Left lung (tissue), 10 donors: ENCODE results near the gene SLC25A38. TPM values are rescaled to one million over a fixed set of nuclear protein-coding genes. Genes with fewer than 3 reads are reported as not detected.

Experiments
- ATAC-seq: fragments of 200-7000 bp; cut with Tn5 transposase; one replicate; pipeline ENCODE4 v1.9.1; 2020; ENCODE audit warnings: moderate library complexity
- DNase-seq, 4 donors: peaks; one replicate each; pipeline ENCODE4 v3.0.0-alpha.2; 2013 to 2020
- H3K27ac ChIP-seq, 2 donors: fragments of 200-600 bp; sonication (generic) in 1 of 2; one replicate each; pipeline versions ENCODE4 v1.5.0 to v1.8.0; 2020 to 2021
- H3K27me3 ChIP-seq, 2 donors: fragments of 200-600 bp; sonication (generic) in 1 of 2; one replicate each; pipeline versions ENCODE4 v1.5.0 to v1.8.0; 2020 to 2021
- H3K36me3 ChIP-seq, 2 donors: fragments of 200-600 bp; sonication (generic) in 1 of 2; one replicate each; pipeline versions ENCODE4 v1.5.0 to v1.8.0; 2020 to 2021
- H3K4me1 ChIP-seq, 2 donors: fragments of 200-600 bp; one replicate each; pipeline ENCODE4 v1.8.0; 2021
- H3K4me3 ChIP-seq, 2 donors: fragments of 200-600 bp; sonication (generic) in 1 of 2; one replicate each; pipeline versions ENCODE4 v1.5.0 to v1.8.0; 2020 to 2021; ENCODE audit warnings: mild to moderate bottlenecking in 1 of 2
- H3K9me3 ChIP-seq, 2 donors: fragments of 200-600 bp; sonication (generic) in 1 of 2; one replicate each; pipeline versions ENCODE4 v1.5.0 to v1.8.0; 2020 to 2021
- intact Hi-C, 2 donors: fragments of 100-400 bp; cut with DNase I; formaldehyde crosslinking; loops; one replicate each; pipeline versions ENCODE4 v1.11.2 to v1.14.2; 2022
- polyA plus RNA-seq, 6 donors: library from polyadenylated mRNA; unstranded; fragments of 120-200 nt; gene quantifications; one replicate each; pipeline ENCODE4 v1.2.1, GENCODE V29; 2013; ENCODE audit not compliant: insufficient read length in 6 of 6
- total RNA-seq, 2 donors: library from RNA; stranded (reverse); fragmentation: NEBNext Ultra II Directional; extraction: Animal tissue kit (Norgen Biotek cat#: 25700); gene quantifications; one replicate each; pipeline ENCODE4 v1.2.1, GENCODE V29; 2021
- TF ChIP-seq, protein P1 (sequence below), 2 donors: fragments of 200-600 bp; sonication (generic) in 1 of 2; IDR thresholded peaks; one replicate each; pipeline versions ENCODE4 v1.5.0 to v1.8.0; 2021; ENCODE audit warnings: antibody characterized with exemption in 2 of 2
- donor health status: DM: no; HTN: yes; CAD: no.
- donor health status: DM: no; HTN: no; CAD: no.

The SLC25A38 gene
- total and polyA plus RNA-seq, 8 donors: 28.9 to 41.5 (median 37.3) TPM

GRCh38 chr3:39446444-39446843 is 63.3 kb downstream of the SLC25A38 start:
- no peak overlapping the region for H3K4me3 ChIP-seq
- H3K9me3 ChIP-seq: no peaks in the 10 kb centered on the region
- intact Hi-C loops: no loop called here
- DNase-seq (no peak), ATAC-seq (no peak)
- H3K4me1 ChIP-seq: no peaks in the 10 kb centered on the region
- TF ChIP-seq, protein P1, sequence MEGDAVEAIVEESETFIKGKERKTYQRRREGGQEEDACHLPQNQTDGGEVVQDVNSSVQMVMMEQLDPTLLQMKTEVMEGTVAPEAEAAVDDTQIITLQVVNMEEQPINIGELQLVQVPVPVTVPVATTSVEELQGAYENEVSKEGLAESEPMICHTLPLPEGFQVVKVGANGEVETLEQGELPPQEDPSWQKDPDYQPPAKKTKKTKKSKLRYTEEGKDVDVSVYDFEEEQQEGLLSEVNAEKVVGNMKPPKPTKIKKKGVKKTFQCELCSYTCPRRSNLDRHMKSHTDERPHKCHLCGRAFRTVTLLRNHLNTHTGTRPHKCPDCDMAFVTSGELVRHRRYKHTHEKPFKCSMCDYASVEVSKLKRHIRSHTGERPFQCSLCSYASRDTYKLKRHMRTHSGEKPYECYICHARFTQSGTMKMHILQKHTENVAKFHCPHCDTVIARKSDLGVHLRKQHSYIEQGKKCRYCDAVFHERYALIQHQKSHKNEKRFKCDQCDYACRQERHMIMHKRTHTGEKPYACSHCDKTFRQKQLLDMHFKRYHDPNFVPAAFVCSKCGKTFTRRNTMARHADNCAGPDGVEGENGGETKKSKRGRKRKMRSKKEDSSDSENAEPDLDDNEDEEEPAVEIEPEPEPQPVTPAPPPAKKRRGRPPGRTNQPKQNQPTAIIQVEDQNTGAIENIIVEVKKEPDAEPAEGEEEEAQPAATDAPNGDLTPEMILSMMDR (IDR thresholded peaks at IDR 0.05): no peak
- no peaks in the 10 kb centered on the region for H3K36me3 ChIP-seq
- H3K27ac ChIP-seq: no peak overlapping the region
- no peaks in the 10 kb centered on the region for H3K27me3 ChIP-seq

Other genes starting within 250 kb of the SLC25A38 start
- gene CSRNP1, start 229.8 kb upstream of the SLC25A38 start, total RNA-seq: 10 to 100 TPM; 24.1 to 33.7 TPM
- gene CSRNP1, start 229.8 kb upstream of the SLC25A38 start, polyA plus RNA-seq: 10 to 100 TPM in 4 of 6 donors, 1 to 10 TPM in 2; 6.0 to 23.9 (median 13.2) TPM
- under 1 TPM; 0.09 to 0.18 TPM for gene XIRP1, start 190.8 kb upstream of the SLC25A38 start, total RNA-seq
- gene XIRP1, start 190.8 kb upstream of the SLC25A38 start, polyA plus RNA-seq: under 1 TPM; 0.03 to 0.14 (median 0.06) TPM
- 1 to 10 TPM; 4.6 to 6.4 TPM for gene CX3CR1, start 103.3 kb upstream of the SLC25A38 start, total RNA-seq
- 1 to 10 TPM; 1.8 to 5.7 (median 4.4) TPM for gene CX3CR1, start 103.3 kb upstream of the SLC25A38 start, polyA plus RNA-seq
- under 1 TPM in 1 of 2 donors, not detected in 1; 0.29 TPM for gene CCR8, start 53.7 kb upstream of the SLC25A38 start, total RNA-seq
- gene CCR8, start 53.7 kb upstream of the SLC25A38 start, polyA plus RNA-seq: not detected
- gene RPSA, start 23.4 kb downstream of the SLC25A38 start, total RNA-seq: 1,000 to 10,000 TPM in 1 of 2 donors, 100 to 1,000 TPM in 1; 738 to 1,176 TPM
- gene RPSA, start 23.4 kb downstream of the SLC25A38 start, polyA plus RNA-seq: 1,000 to 10,000 TPM; 1,677 to 1,954 (median 1,848) TPM
- under 1 TPM; 0.09 to 0.16 TPM for gene MOBP, start 84.3 kb downstream of the SLC25A38 start, total RNA-seq
- under 1 TPM; 0.08 to 0.55 (median 0.28) TPM for gene MOBP, start 84.3 kb downstream of the SLC25A38 start, polyA plus RNA-seq